Natural killer cell (primary cell): ENCODE data around the gene MAD1L1. TPM values are rescaled to one million over a fixed set of nuclear protein-coding genes. Genes with fewer than 3 reads are reported as not detected.

ENCODE experiments used
- ATAC-seq, 3 donors: fragments of 150-1000 bp in 2 of 3; fragments of 200-7000 bp in 1 of 3; cut with Tn5 transposase; 1 replicate in 1 of 3; 2 replicates in 2 of 3; pipeline ENCODE4 v1.10.0; 2021; ENCODE audit warnings: mild to moderate bottlenecking in 2 of 3, moderate library complexity in 2 of 3
- DNase-seq, 2 donors: peaks; one replicate each; pipeline versions ENCODE4 v3.0.0 to v3.0.0-alpha.2; 2013 to 2021; ENCODE audit warnings: mixed read lengths in 1 of 2
- H3K27ac ChIP-seq: one replicate; pipeline ENCODE4 v1.5.1; 2013; ENCODE audit warnings: mild to moderate bottlenecking, low read length
- H3K27me3 ChIP-seq: one replicate; pipeline ENCODE4 v1.6.1; 2013; ENCODE audit warnings: low read length; ENCODE audit not compliant: control insufficient read depth, insufficient read depth
- H3K36me3 ChIP-seq: one replicate; pipeline ENCODE4 v1.6.1; 2013; ENCODE audit warnings: low read length; ENCODE audit not compliant: control insufficient read depth, insufficient read depth
- H3K4me1 ChIP-seq: one replicate; pipeline ENCODE4 v1.6.1; 2013; ENCODE audit warnings: low read length; ENCODE audit not compliant: control insufficient read depth, insufficient read depth
- H3K4me3 ChIP-seq: one replicate; pipeline ENCODE4 v1.5.1; 2013; ENCODE audit warnings: low read length
- H3K9me3 ChIP-seq: one replicate; pipeline ENCODE4 v1.6.1; 2013; ENCODE audit warnings: low read length; ENCODE audit not compliant: control insufficient read depth, insufficient read depth
- H3K27ac Mint-ChIP-seq, 2 donors: one replicate each; pipeline ENCODE4 v1.8.0; 2022; ENCODE audit warnings: mild to moderate bottlenecking in 2 of 2, mixed read lengths in 2 of 2, moderate library complexity in 1 of 2
- H3K27me3 Mint-ChIP-seq, 2 donors: one replicate each; pipeline ENCODE4 v1.8.0; 2022; ENCODE audit warnings: low read depth in 2 of 2, mixed read lengths in 2 of 2
- H3K36me3 Mint-ChIP-seq: one replicate; pipeline ENCODE4 v1.8.0; 2022; ENCODE audit warnings: mixed read lengths
- H3K4me1 Mint-ChIP-seq, 2 donors: one replicate each; pipeline ENCODE4 v1.8.0; 2022; ENCODE audit warnings: mixed read lengths in 2 of 2
- H3K4me3 Mint-ChIP-seq: one replicate; pipeline ENCODE4 v1.8.0; 2022; ENCODE audit warnings: mild to moderate bottlenecking, moderate library complexity, mixed read lengths
- H3K9me3 Mint-ChIP-seq, 2 donors: one replicate each; pipeline ENCODE4 v1.8.0; 2022; ENCODE audit warnings: mixed read lengths in 2 of 2
- WGBS: methylation state at CpG from one replicate; pipeline ENCODE4 v1.1.7; 2013; ENCODE audit warnings: missing lambda C conversion rate; ENCODE audit not compliant: insufficient coverage; 5-methylcytosine and 5-hydroxymethylcytosine counted together
- intact Hi-C: fragments of 100-400 bp; cut with micrococcal nuclease; formaldehyde crosslinking; loops from one replicate; pipeline ENCODE4 v1.14.2; 2022
- total RNA-seq, 4 donors: library from RNA; stranded (reverse); fragments of 120-200 nt in 1 of 4; gene quantifications; one replicate each; pipeline versions ENCODE4 v1.2.3 to v1.2.4, GENCODE V29; 2013 to 2022
- TF ChIP-seq, protein P1 (sequence below): fragments of 200-600 bp; IDR thresholded peaks from one replicate; pipeline ENCODE4 v1.8.0; 2022; ENCODE audit warnings: antibody characterized with exemption

The MAD1L1 gene
- total RNA-seq, 3 donors from 2014 or later (not counting 1 experiment from before 2014, with no cell fraction given) = 53.6 to 81.2 (median 77.4) TPM

DNA sequence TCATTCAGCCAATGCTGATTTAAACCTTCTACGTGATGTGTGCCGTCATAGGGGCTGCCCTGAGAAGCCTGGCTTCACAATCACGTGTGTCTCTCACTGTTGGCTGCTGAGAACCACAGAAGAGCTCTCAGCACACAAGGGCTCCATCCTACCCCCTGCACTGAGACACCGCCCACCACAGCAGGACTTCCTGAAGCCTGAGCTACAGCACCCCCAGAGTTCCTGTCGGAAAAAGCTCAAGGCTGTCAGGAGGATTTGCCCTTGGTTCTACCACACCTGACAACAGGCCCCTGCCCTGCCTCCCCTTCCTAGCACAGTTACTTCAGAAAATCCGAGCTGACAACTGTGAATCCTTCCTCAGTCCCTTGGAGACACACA lies 191.9 kb downstream of the MAD1L1 start:
- H3K4me1 Mint-ChIP-seq = peaks cover 56 to 75% of the 10 kb centered on the region in 2 donors
- H3K9me3 ChIP-seq = no peaks in the 10 kb centered on the region
- H3K4me3 ChIP-seq = no peak overlapping the region
- H3K4me3 Mint-ChIP-seq = peak overlapping the region; percentile 70
- H3K4me1 ChIP-seq = peaks cover 53% of the 10 kb centered on the region
- 44% methylated on average over 6 of the region's 6 CpGs for WGBS
- H3K27ac Mint-ChIP-seq = peak overlapping the region; percentile 51 to 66
- TF ChIP-seq, protein P1, sequence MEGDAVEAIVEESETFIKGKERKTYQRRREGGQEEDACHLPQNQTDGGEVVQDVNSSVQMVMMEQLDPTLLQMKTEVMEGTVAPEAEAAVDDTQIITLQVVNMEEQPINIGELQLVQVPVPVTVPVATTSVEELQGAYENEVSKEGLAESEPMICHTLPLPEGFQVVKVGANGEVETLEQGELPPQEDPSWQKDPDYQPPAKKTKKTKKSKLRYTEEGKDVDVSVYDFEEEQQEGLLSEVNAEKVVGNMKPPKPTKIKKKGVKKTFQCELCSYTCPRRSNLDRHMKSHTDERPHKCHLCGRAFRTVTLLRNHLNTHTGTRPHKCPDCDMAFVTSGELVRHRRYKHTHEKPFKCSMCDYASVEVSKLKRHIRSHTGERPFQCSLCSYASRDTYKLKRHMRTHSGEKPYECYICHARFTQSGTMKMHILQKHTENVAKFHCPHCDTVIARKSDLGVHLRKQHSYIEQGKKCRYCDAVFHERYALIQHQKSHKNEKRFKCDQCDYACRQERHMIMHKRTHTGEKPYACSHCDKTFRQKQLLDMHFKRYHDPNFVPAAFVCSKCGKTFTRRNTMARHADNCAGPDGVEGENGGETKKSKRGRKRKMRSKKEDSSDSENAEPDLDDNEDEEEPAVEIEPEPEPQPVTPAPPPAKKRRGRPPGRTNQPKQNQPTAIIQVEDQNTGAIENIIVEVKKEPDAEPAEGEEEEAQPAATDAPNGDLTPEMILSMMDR = no peak
- H3K27ac ChIP-seq = no peak overlapping the region
- no peaks in the 10 kb centered on the region for H3K36me3 Mint-ChIP-seq
- intact Hi-C loops = no loop called here
- H3K36me3 ChIP-seq = no peaks in the 10 kb centered on the region
- H3K9me3 Mint-ChIP-seq = no peaks in the 10 kb centered on the region
- DNase-seq (peak; percentile 34 to 67), ATAC-seq (peak; percentile 69 to 82 (median 82))
- H3K27me3 Mint-ChIP-seq = peaks cover 38 to 41% of the 10 kb centered on the region in 2 donors
- peaks cover 6% of the 10 kb centered on the region for H3K27me3 ChIP-seq

DNA sequence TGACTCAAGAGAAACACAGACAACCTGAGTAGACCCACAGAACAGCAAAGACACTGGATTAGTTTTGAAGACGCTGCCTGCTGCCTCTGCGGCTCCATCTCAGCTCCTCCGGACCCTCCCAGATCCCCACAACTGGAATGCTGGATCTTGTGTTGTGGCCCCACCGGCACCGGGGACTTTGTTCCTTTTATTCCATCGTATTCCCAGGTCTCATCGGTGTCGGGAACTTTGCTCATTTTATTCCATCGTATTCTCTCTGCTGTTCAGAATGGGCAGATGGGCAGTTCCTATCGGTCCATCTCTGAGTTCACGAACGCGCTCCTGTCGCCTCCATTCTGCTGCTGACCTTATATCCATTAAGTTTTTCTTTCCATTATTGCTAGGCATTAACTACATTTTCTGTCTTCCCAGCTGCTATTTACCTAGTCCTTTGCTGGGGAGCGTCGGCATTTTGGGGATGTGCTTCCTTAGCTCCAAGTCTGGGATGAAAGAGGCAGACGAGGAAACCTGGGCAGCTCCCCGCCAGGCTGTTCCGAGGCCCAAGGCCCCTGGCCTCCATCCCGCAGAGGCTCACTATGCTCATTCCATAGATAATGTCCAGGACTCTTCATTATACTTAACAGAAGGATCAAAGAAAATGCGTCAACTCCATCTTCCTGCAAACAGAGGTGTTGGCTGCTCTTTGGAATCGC lies 192.4 kb downstream of the MAD1L1 start:
- peak overlapping the region; percentile 70 for H3K4me3 Mint-ChIP-seq
- peak overlapping the region; percentile 51 to 66 for H3K27ac Mint-ChIP-seq
- Histone ChIP-seq H3K9me3 (no peaks in the 10 kb centered on the region), H3K27ac (no peak overlapping the region), H3K4me1 (peaks cover 52% of the 10 kb centered on the region), H3K27me3 (peaks cover 6% of the 10 kb centered on the region), H3K36me3 (no peaks in the 10 kb centered on the region), H3K4me3 (no peak overlapping the region)
- intact Hi-C loops = no loop called here
- WGBS = 95% methylated on average over 22 of the region's 22 CpGs
- no peak for ATAC-seq
- no peaks in the 10 kb centered on the region for H3K9me3 Mint-ChIP-seq
- no peak for DNase-seq
- peaks cover 55 to 74% of the 10 kb centered on the region in 2 donors for H3K4me1 Mint-ChIP-seq
- H3K36me3 Mint-ChIP-seq = no peaks in the 10 kb centered on the region
- H3K27me3 Mint-ChIP-seq = peaks cover 38 to 41% of the 10 kb centered on the region in 2 donors
- TF ChIP-seq, protein P1 = no peak

DNA sequence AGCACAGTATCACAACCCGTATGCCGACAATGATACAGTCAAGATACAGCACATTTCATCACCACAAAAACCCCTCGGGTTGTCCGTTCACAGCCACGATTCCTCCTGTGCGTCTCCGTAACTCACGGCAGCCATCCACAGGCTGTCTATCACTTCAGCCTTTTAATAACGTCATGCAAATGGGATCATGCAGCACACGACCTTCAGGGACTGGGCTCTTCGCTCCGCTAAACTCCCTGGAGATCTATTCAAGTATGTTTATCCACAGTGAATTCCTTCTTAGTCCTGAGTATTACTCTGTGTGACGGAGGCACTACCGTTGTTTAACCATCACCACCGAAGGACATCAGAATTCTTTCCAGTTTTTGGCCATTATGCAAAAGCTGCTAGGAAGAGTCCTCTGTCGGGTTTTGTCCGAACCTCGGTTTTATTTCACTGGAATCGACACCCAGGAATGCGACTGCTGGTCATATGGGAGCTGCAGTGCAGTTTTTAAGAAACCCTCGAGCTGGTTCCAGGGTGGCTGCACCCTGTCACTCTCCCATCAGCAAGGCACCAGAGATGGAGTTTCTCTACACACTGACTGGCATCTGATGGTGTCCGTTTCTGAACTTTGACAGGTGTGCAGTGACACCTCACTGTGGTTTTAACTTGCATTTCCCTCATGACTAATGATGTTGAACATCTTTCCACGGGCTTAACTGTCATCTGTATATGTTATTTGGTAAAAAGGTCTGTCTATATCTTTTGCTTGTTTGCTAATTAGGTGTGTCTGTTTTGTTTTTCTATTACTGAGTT lies 193.6 kb downstream of the MAD1L1 start:
- Histone ChIP-seq H3K36me3 (no peaks in the 10 kb centered on the region), H3K4me3 (no peak overlapping the region), H3K27me3 (peaks cover 6% of the 10 kb centered on the region), H3K4me1 (peaks cover 40% of the 10 kb centered on the region), H3K9me3 (no peaks in the 10 kb centered on the region), H3K27ac (no peak overlapping the region)
- Mint-ChIP-seq H3K4me3 (peak overlapping the region; percentile 38), H3K27ac (no peak overlapping the region), H3K4me1 (peaks cover 43 to 68% of the 10 kb centered on the region in 2 donors), H3K9me3 (no peaks in the 10 kb centered on the region), H3K36me3 (no peaks in the 10 kb centered on the region), H3K27me3 (peaks cover 42 to 48% of the 10 kb centered on the region in 2 donors)
- 74% methylated on average over 23 of the region's 23 CpGs for WGBS
- DNase-seq = peak in 1 of 2 donors; percentile 11
- no peak for ATAC-seq
- TF ChIP-seq, protein P1 = no peak
- intact Hi-C loops = no loop called here
